HEK293T (cell line): Measurements from ENCODE around the gene NDUFA13.

ENCODE experiments used
- BHLHE40 ChIP-seq: fragments of 450-650 bp; IDR thresholded peaks from 2 replicates; pipeline ENCODE4 v1.6.1; 2016; ENCODE audit warnings: mild to moderate bottlenecking, moderate library complexity, borderline replicate concordance
- CTBP1 ChIP-seq: fragments of 450-650 bp; IDR thresholded peaks from 2 replicates; pipeline ENCODE4 v1.6.1; 2016; ENCODE audit warnings: borderline replicate concordance
- ELF4 ChIP-seq: fragments of 450-650 bp; IDR thresholded peaks from 2 replicates; pipeline ENCODE4 v1.6.1; 2017; ENCODE audit warnings: antibody characterized with exemption
- FOXA1 ChIP-seq: fragments of 450-650 bp; IDR thresholded peaks from 2 replicates; pipeline ENCODE4 v1.6.1; 2016; ENCODE audit warnings: mild to moderate bottlenecking
- FOXM1 ChIP-seq: fragments of 450-650 bp; IDR thresholded peaks from 2 replicates; pipeline ENCODE4 v1.6.1; 2017; ENCODE audit warnings: mild to moderate bottlenecking, borderline replicate concordance
- LEF1 ChIP-seq: fragments of 450-650 bp; IDR thresholded peaks from 2 replicates; pipeline ENCODE4 v1.6.1; 2017; ENCODE audit warnings: mild to moderate bottlenecking, borderline replicate concordance
- SP1 ChIP-seq: fragments of 450-650 bp; IDR thresholded peaks from 2 replicates; pipeline ENCODE4 v1.6.1; 2017
- SUZ12 ChIP-seq: fragments of 450-650 bp; IDR thresholded peaks from 2 replicates; pipeline ENCODE4 v1.6.1; 2016; ENCODE audit warnings: mild to moderate bottlenecking
- ZNF384 ChIP-seq: fragments of 450-650 bp; IDR thresholded peaks from 2 replicates; pipeline ENCODE4 v1.6.1; 2016

GRCh38 chr19:19559931-19560330 is 43.9 kb downstream of the NDUFA13 start:
- TF ChIP-seq SUZ12 = no peak
- TF ChIP-seq FOXA1 = no peak
- TF ChIP-seq ELF4 = no peak
- no peak for TF ChIP-seq SP1
- no peak for TF ChIP-seq LEF1
- no peak for TF ChIP-seq FOXM1
- TF ChIP-seq BHLHE40 = no peak
- no peak for TF ChIP-seq ZNF384
- TF ChIP-seq CTBP1 = no peak
